IgD-negative memory B cell (primary cell): Measurements from ENCODE around the gene EIF1. TPM values are rescaled to one million over a fixed set of nuclear protein-coding genes. Genes with fewer than 3 reads are reported as not detected.
A peak's percentile ranks its signal among the peaks of the same experiment; 100 is the strongest.
"Not testable (repeated sequence)": the region's sequence is repeated elsewhere in the genome, so short reads cannot be mapped to it uniquely, and the experiment has no call there.

ENCODE experiments used
- H3K27ac Mint-ChIP-seq, 3 donors: one replicate each; pipeline ENCODE4 v1.8.0; 2020 to 2022; ENCODE audit warnings: mild to moderate bottlenecking in 3 of 3, mixed read lengths in 3 of 3, moderate library complexity in 1 of 3
- H3K27me3 Mint-ChIP-seq: one replicate; pipeline ENCODE4 v1.8.0; 2021; ENCODE audit warnings: mixed read lengths
- H3K36me3 Mint-ChIP-seq: one replicate; pipeline ENCODE4 v1.8.0; 2020; ENCODE audit warnings: mild to moderate bottlenecking, mixed read lengths
- H3K4me1 Mint-ChIP-seq, 3 donors: one replicate each; pipeline ENCODE4 v1.8.0; 2020 to 2022; ENCODE audit warnings: mixed read lengths in 3 of 3, mild to moderate bottlenecking in 1 of 3
- H3K4me3 Mint-ChIP-seq, 4 donors: one replicate each; pipeline ENCODE4 v1.8.0; 2020 to 2022; ENCODE audit warnings: mild to moderate bottlenecking in 4 of 4, mixed read lengths in 4 of 4, moderate library complexity in 3 of 4
- H3K9me3 Mint-ChIP-seq, 3 donors: one replicate each; pipeline ENCODE4 v1.8.0; 2020 to 2021; ENCODE audit warnings: mixed read lengths in 3 of 3, mild to moderate bottlenecking in 1 of 3
- polyA plus RNA-seq: library from polyadenylated mRNA; unstranded; fragments of 300-500 nt; fragmentation: Illumina TruSeq; gene quantifications from one replicate; pipeline ENCODE4 v1.2.3, GENCODE V29; 2021

EIF1 gene
- polyA plus RNA-seq, 1 donor from 2014 or later: 1,505 TPM

GRCh38 chr17:41664587-41665565 is 23.8 kb upstream of the EIF1 start:
- peaks cover 2% of the 10 kb centered on the region for H3K27me3 Mint-ChIP-seq
- H3K4me3 Mint-ChIP-seq: peak overlapping the region; percentile 85 to 97 (median 91)
- no peaks in the 10 kb centered on the region for H3K9me3 Mint-ChIP-seq
- H3K4me1 Mint-ChIP-seq: peaks cover 25 to 26% (median 26%) of the 10 kb centered on the region in 3 donors
- H3K36me3 Mint-ChIP-seq: peaks cover 2% of the 10 kb centered on the region
- peak overlapping the region; percentile 92 to 99 (median 99) for H3K27ac Mint-ChIP-seq

- Mint-ChIP-seq H3K9me3 (no peaks in the 10 kb centered on the region), H3K4me1 (peaks cover 25 to 26% (median 26%) of the 10 kb centered on the region in 3 donors), H3K27me3 (no peaks in the 10 kb centered on the region), H3K36me3 (peaks cover 2% of the 10 kb centered on the region), H3K27ac (peak overlapping the region; percentile 92 to 99 (median 99)), H3K4me3 (peak overlapping the region; percentile 85 to 97 (median 91))
Observed at GRCh38 chr17:41665566-41666236, 23.0 kb upstream of the EIF1 start.

- Mint-ChIP-seq H3K27ac (peak overlapping the region; percentile 92 to 99 (median 99)), H3K27me3 (no peaks in the 10 kb centered on the region), H3K9me3 (no peaks in the 10 kb centered on the region), H3K36me3 (peaks cover 2% of the 10 kb centered on the region), H3K4me1 (peaks cover 25 to 26% (median 26%) of the 10 kb centered on the region in 3 donors), H3K4me3 (peak overlapping the region; percentile 85 to 97 (median 91))
Observed at GRCh38 chr17:41666237-41666641, 22.4 kb upstream of the EIF1 start.

- Mint-ChIP-seq H3K27me3 (no peaks in the 10 kb centered on the region), H3K36me3 (peaks cover 2% of the 10 kb centered on the region), H3K27ac (peak overlapping the region; percentile 92 to 99 (median 99)), H3K4me3 (peak overlapping the region; percentile 85 to 97 (median 91)), H3K9me3 (no peaks in the 10 kb centered on the region), H3K4me1 (peaks cover 25 to 26% (median 26%) of the 10 kb centered on the region in 3 donors)
Observed at GRCh38 chr17:41666708-41667279, 21.9 kb upstream of the EIF1 start.

GRCh38 chr17:41667280-41668041 is 21.2 kb upstream of the EIF1 start:
- Mint-ChIP-seq H3K4me1 (peaks cover 25 to 26% (median 26%) of the 10 kb centered on the region in 3 donors), H3K4me3 (peak overlapping the region; percentile 85 to 97 (median 92)), H3K36me3 (peaks cover 2% of the 10 kb centered on the region)

GRCh38 chr17:41672153-41672552 is 16.5 kb upstream of the EIF1 start:
- Mint-ChIP-seq H3K27ac (peak overlapping the region in 1 of 3 donors; percentile 16), H3K4me3 (no peak overlapping the region), H3K36me3 (peaks cover 5% of the 10 kb centered on the region)

More at GRCh38 chr17:41667280-41668041, 21.2 kb upstream of the EIF1 start:
- Mint-ChIP-seq H3K27me3 (no peaks in the 10 kb centered on the region), H3K9me3 (no peaks in the 10 kb centered on the region), H3K27ac (peak overlapping the region; percentile 92 to 99 (median 99))

GRCh38 chr17:41675157-41676057 is 13.3 kb upstream of the EIF1 start:
- peak overlapping the region; percentile 83 to 92 (median 91) for H3K27ac Mint-ChIP-seq

More at GRCh38 chr17:41672153-41672552, 16.5 kb upstream of the EIF1 start:
- Mint-ChIP-seq H3K4me1 (peaks cover 17 to 27% (median 26%) of the 10 kb centered on the region in 3 donors), H3K9me3 (no peaks in the 10 kb centered on the region), H3K27me3 (no peaks in the 10 kb centered on the region)

GRCh38 chr17:41676058-41676419 is 12.6 kb upstream of the EIF1 start:
- Mint-ChIP-seq H3K36me3 (peaks cover 3% of the 10 kb centered on the region), H3K4me3 (peak overlapping the region; percentile 67 to 89 (median 72)), H3K9me3 (peaks cover 0 to 2% (median 0%) of the 10 kb centered on the region in 3 donors), H3K4me1 (peaks cover 28 to 34% (median 28%) of the 10 kb centered on the region in 3 donors), H3K27me3 (peaks cover 2% of the 10 kb centered on the region), H3K27ac (peak overlapping the region; percentile 83 to 92 (median 91))

More at GRCh38 chr17:41675157-41676057, 13.3 kb upstream of the EIF1 start:
- peak overlapping the region in 2 of 4 donors; percentile 67 to 89 for H3K4me3 Mint-ChIP-seq
- H3K36me3 Mint-ChIP-seq, H3K27me3 Mint-ChIP-seq, H3K9me3 Mint-ChIP-seq: not testable (repeated sequence)
- peaks cover 28 to 34% (median 28%) of the 10 kb centered on the region in 3 donors for H3K4me1 Mint-ChIP-seq

- peak overlapping the region; percentile 56 to 90 (median 80) for H3K4me3 Mint-ChIP-seq
- peaks cover 3% of the 10 kb centered on the region for H3K36me3 Mint-ChIP-seq
- peaks cover 0 to 2% (median 0%) of the 10 kb centered on the region in 3 donors for H3K9me3 Mint-ChIP-seq
- peak overlapping the region; percentile 73 to 95 (median 89) for H3K27ac Mint-ChIP-seq
- peaks cover 31 to 34% (median 31%) of the 10 kb centered on the region in 3 donors for H3K4me1 Mint-ChIP-seq
- peaks cover 4% of the 10 kb centered on the region for H3K27me3 Mint-ChIP-seq
Observed at GRCh38 chr17:41678411-41678906, 10.2 kb upstream of the EIF1 start.

- peaks cover 31 to 34% (median 31%) of the 10 kb centered on the region in 3 donors for H3K4me1 Mint-ChIP-seq
- H3K9me3 Mint-ChIP-seq: peaks cover 0 to 2% (median 0%) of the 10 kb centered on the region in 3 donors
- peak overlapping the region; percentile 73 to 95 (median 89) for H3K27ac Mint-ChIP-seq
- peaks cover 3% of the 10 kb centered on the region for H3K36me3 Mint-ChIP-seq
- peaks cover 4% of the 10 kb centered on the region for H3K27me3 Mint-ChIP-seq
- peak overlapping the region; percentile 56 to 90 (median 80) for H3K4me3 Mint-ChIP-seq
Observed at GRCh38 chr17:41678907-41679739, 9.6 kb upstream of the EIF1 start.

GRCh38 chr17:41679740-41680425 is 8.8 kb upstream of the EIF1 start:
- Mint-ChIP-seq H3K4me1 (peaks cover 30 to 31% (median 31%) of the 10 kb centered on the region in 3 donors), H3K27me3 (peaks cover 4% of the 10 kb centered on the region), H3K9me3 (peaks cover 0 to 2% (median 0%) of the 10 kb centered on the region in 3 donors), H3K27ac (peak overlapping the region in 1 of 3 donors; percentile 46), H3K4me3 (peak overlapping the region in 1 of 4 donors; percentile 39), H3K36me3 (peaks cover 3% of the 10 kb centered on the region)
